DND-41 (cell line): ENCODE data around the gene RBMS3.

Source experiments
- EZH2 ChIP-seq: IDR thresholded peaks from 3 replicates; pipeline ENCODE4 v1.6.1; 2012; ENCODE audit warnings: borderline replicate concordance, low read depth, mild to moderate bottlenecking, moderate library complexity, low read length, inconsistent platforms; ENCODE audit not compliant: severe bottlenecking
- TF ChIP-seq, protein P1 (sequence below): IDR thresholded peaks from 2 replicates; pipeline ENCODE4 v1.5.1; 2012; ENCODE audit warnings: borderline replicate concordance, low read length, moderate library complexity, mild to moderate bottlenecking; ENCODE audit not compliant: poor library complexity, severe bottlenecking; ENCODE audit errors: extremely low read depth

DNA sequence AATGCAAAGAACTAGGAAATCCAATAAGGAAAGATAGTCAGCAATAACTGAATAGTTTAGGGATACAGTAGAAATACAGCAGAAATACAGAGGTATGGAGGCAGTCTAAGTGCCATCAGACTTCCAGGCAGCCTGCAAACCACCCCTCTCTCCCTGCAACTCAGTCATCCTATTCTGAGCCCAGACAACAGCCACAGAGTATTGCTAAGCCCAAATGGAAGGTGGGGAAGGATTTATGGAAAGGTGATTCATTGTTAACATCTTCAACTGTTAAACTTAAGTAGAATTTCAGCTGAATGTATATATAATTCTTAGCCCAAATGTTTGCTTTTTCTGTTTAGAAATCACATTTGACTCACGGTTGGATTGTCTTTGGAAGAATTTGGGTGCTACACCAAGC lies 300.4 kb downstream of the RBMS3 start:
- TF ChIP-seq, protein P1, sequence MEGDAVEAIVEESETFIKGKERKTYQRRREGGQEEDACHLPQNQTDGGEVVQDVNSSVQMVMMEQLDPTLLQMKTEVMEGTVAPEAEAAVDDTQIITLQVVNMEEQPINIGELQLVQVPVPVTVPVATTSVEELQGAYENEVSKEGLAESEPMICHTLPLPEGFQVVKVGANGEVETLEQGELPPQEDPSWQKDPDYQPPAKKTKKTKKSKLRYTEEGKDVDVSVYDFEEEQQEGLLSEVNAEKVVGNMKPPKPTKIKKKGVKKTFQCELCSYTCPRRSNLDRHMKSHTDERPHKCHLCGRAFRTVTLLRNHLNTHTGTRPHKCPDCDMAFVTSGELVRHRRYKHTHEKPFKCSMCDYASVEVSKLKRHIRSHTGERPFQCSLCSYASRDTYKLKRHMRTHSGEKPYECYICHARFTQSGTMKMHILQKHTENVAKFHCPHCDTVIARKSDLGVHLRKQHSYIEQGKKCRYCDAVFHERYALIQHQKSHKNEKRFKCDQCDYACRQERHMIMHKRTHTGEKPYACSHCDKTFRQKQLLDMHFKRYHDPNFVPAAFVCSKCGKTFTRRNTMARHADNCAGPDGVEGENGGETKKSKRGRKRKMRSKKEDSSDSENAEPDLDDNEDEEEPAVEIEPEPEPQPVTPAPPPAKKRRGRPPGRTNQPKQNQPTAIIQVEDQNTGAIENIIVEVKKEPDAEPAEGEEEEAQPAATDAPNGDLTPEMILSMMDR, result no peak
- TF ChIP-seq EZH2, result no peak
